IMR-90 (cell line): Measurements from ENCODE around the gene KRT4. TPM values are rescaled to one million over a fixed set of nuclear protein-coding genes. Genes with fewer than 3 reads are reported as not detected.

Experiments
- ATAC-seq: fragments of 200-7000 bp; cut with Tn5 transposase; 2 replicates; pipeline ENCODE4 v1.9.1; 2020; ENCODE audit warnings: low read depth, mild to moderate bottlenecking, moderate library complexity
- BruUV-seq: library from RNA; stranded (reverse); fragments of 400-500 nt; replicated peaks from 2 replicates; lab custom pipeline; 2021; lab: Mats Ljungman, UMichigan
- CTCF ChIA-PET: fragments of 300-600 bp; formaldehyde crosslinking; extraction: SDS; loops from one replicate; lab custom pipeline; 2021; ENCODE audit warnings: antibody characterized with exemption; lab: Yijun Ruan, JAX
- POLR2A ChIA-PET: fragments of 300-600 bp; sonication (Branson Sonifier 250); formaldehyde crosslinking; loops from one replicate; lab custom pipeline; 2022; ENCODE audit warnings: antibody characterized with exemption; ENCODE audit not compliant: unreplicated experiment; lab: Charles Lee
- DNase-seq: peaks from one replicate; pipeline ENCODE4 v3.0.0; 2013
- H2AFZ ChIP-seq: replicated peaks from 2 replicates; pipeline ENCODE3; 2013; ENCODE audit warnings: low read length, mild to moderate bottlenecking; ENCODE audit not compliant: poor library complexity
- H2AK5ac ChIP-seq: 2 replicates; pipeline ENCODE4 v1.6.1; 2013; ENCODE audit warnings: low read depth, low read length, inconsistent platforms
- H2AK9ac ChIP-seq: replicated peaks from 2 replicates; pipeline ENCODE3; 2013; ENCODE audit warnings: mild to moderate bottlenecking, low read depth, low read length, moderate library complexity; ENCODE audit not compliant: poor library complexity
- H2BK120ac ChIP-seq: 2 replicates; pipeline ENCODE4 v1.6.1; 2013; ENCODE audit warnings: low read depth, low read length, inconsistent platforms
- H2BK15ac ChIP-seq: 3 replicates; pipeline ENCODE4 v1.6.1; 2013; ENCODE audit warnings: low read depth, low read length, inconsistent platforms
- H2BK20ac ChIP-seq: 2 replicates; pipeline ENCODE4 v1.6.1; 2013; ENCODE audit warnings: low read depth, mild to moderate bottlenecking, inconsistent platforms, low read length, moderate library complexity
- H2BK5ac ChIP-seq: 2 replicates; pipeline ENCODE4 v1.6.1; 2013; ENCODE audit warnings: mild to moderate bottlenecking, low read depth, low read length, inconsistent platforms; ENCODE audit not compliant: poor library complexity, severe bottlenecking
- H3K14ac ChIP-seq: replicated peaks from 2 replicates; pipeline ENCODE4 v1.6.1; 2013; ENCODE audit warnings: low read depth, low read length, inconsistent platforms
- H3K18ac ChIP-seq: 2 replicates; pipeline ENCODE4 v1.6.1; 2013; ENCODE audit warnings: low read depth, low read length, control low read depth
- H3K23ac ChIP-seq: 2 replicates; pipeline ENCODE4 v1.6.1; 2013; ENCODE audit warnings: low read depth, low read length, inconsistent platforms
- H3K27ac ChIP-seq: 2 replicates; pipeline ENCODE4 v1.5.1; 2013; ENCODE audit warnings: mild to moderate bottlenecking, control low read depth, low read length; ENCODE audit not compliant: insufficient read depth
- H3K27me3 ChIP-seq: 2 replicates; pipeline ENCODE4 v1.6.1; 2013; ENCODE audit warnings: low read length; ENCODE audit not compliant: control insufficient read depth, insufficient read depth
- H3K36me3 ChIP-seq: 2 replicates; pipeline ENCODE4 v1.6.1; 2013; ENCODE audit warnings: low read length, mixed read lengths; ENCODE audit not compliant: control insufficient read depth, insufficient read depth
- H3K4ac ChIP-seq: 2 replicates; pipeline ENCODE4 v1.6.1; 2013; ENCODE audit warnings: low read depth, low read length, inconsistent platforms
- H3K4me1 ChIP-seq: 2 replicates; pipeline ENCODE4 v1.6.1; 2013; ENCODE audit warnings: low read length, mixed read lengths; ENCODE audit not compliant: control insufficient read depth, insufficient read depth
- H3K4me2 ChIP-seq: 2 replicates; pipeline ENCODE4 v1.6.1; 2013; ENCODE audit warnings: low read depth, mild to moderate bottlenecking, control low read depth, low read length, moderate library complexity
- H3K4me3 ChIP-seq: 2 replicates; pipeline ENCODE4 v1.5.1; 2013; ENCODE audit warnings: low read depth, mild to moderate bottlenecking, control low read depth, low read length, moderate library complexity; ENCODE audit not compliant: insufficient read depth
- H3K56ac ChIP-seq: 2 replicates; pipeline ENCODE4 v1.6.1; 2013; ENCODE audit warnings: low read length, inconsistent platforms; ENCODE audit not compliant: insufficient read depth; ENCODE audit errors: extremely low read depth
- H3K79me1 ChIP-seq, 2 experiments: 2 replicates each; pipeline ENCODE4 v1.6.1; 2013; ENCODE audit warnings: low read length in 2 of 2, inconsistent platforms in 1 of 2, low read depth in 1 of 2
- H3K9ac ChIP-seq: 2 replicates; pipeline ENCODE4 v1.6.1; 2013; ENCODE audit warnings: low read depth, low read length, control low read depth
- H3K9me1 ChIP-seq: 2 replicates; pipeline ENCODE4 v1.6.1; 2013; ENCODE audit warnings: low read length, inconsistent platforms; ENCODE audit not compliant: insufficient read depth
- H3K9me3 ChIP-seq: 2 replicates; pipeline ENCODE4 v1.6.1; 2013; ENCODE audit warnings: low read length; ENCODE audit not compliant: control insufficient read depth, insufficient read depth
- H4K20me1 ChIP-seq: 2 replicates; pipeline ENCODE4 v1.6.1; 2013; ENCODE audit warnings: low read length, inconsistent platforms; ENCODE audit not compliant: insufficient read depth
- H4K5ac ChIP-seq: 2 replicates; pipeline ENCODE4 v1.6.1; 2013; ENCODE audit warnings: mild to moderate bottlenecking, low read depth, low read length, control low read depth
- H4K8ac ChIP-seq, 2 experiments: 2 replicates each; pipeline ENCODE4 v1.6.1; 2013; ENCODE audit warnings: low read depth in 2 of 2, low read length in 2 of 2, control low read depth in 1 of 2, inconsistent platforms in 1 of 2
- H4K91ac ChIP-seq: 2 replicates; pipeline ENCODE4 v1.6.1; 2013; ENCODE audit warnings: low read depth, low read length, inconsistent platforms; ENCODE audit not compliant: insufficient read depth
- BHLHE40 ChIP-seq: fragments of 150-350 bp; IDR thresholded peaks from 2 replicates; pipeline ENCODE4 v1.6.1; 2016; ENCODE audit warnings: mild to moderate bottlenecking, low read depth, low read length
- CEBPB ChIP-seq: IDR thresholded peaks from 2 replicates; pipeline ENCODE4 v1.6.1; 2012; ENCODE audit warnings: low read depth, low read length, improper control_type of control experiment
- CHD1 ChIP-seq: IDR thresholded peaks from 2 replicates; pipeline ENCODE4 v1.6.1; 2012; ENCODE audit warnings: low read depth, low read length, improper control_type of control experiment
- FOS ChIP-seq: fragments of 150-350 bp; IDR thresholded peaks from 2 replicates; pipeline ENCODE4 v1.6.1; 2016; ENCODE audit warnings: low read depth, low read length
- MAFK ChIP-seq: IDR thresholded peaks from 2 replicates; pipeline ENCODE4 v1.6.1; 2012; ENCODE audit warnings: low read depth, low read length, improper control_type of control experiment
- MAZ ChIP-seq: IDR thresholded peaks from 2 replicates; pipeline ENCODE4 v1.6.1; 2012; ENCODE audit warnings: low read depth, mild to moderate bottlenecking, low read length, improper control_type of control experiment, moderate library complexity, borderline replicate concordance
- MXI1 ChIP-seq: IDR thresholded peaks from 2 replicates; pipeline ENCODE4 v1.6.1; 2012; ENCODE audit warnings: low read depth, mild to moderate bottlenecking, low read length, moderate library complexity, borderline replicate concordance
- NFE2L2 ChIP-seq: fragments of 150-350 bp; IDR thresholded peaks from 2 replicates; pipeline ENCODE4 v1.6.1; 2016; ENCODE audit warnings: low read depth, mild to moderate bottlenecking, low read length
- POLR2A ChIP-seq: IDR thresholded peaks from 2 replicates; pipeline ENCODE4 v1.6.1; 2012; ENCODE audit warnings: mild to moderate bottlenecking, low read depth, low read length
- RAD21 ChIP-seq: IDR thresholded peaks from 2 replicates; pipeline ENCODE4 v1.6.1; 2012; ENCODE audit warnings: low read length, improper control_type of control experiment
- RCOR1 ChIP-seq: IDR thresholded peaks from 2 replicates; pipeline ENCODE4 v1.6.1; 2012; ENCODE audit warnings: mild to moderate bottlenecking, low read length, improper control_type of control experiment; ENCODE audit not compliant: insufficient replicate concordance
- RFX5 ChIP-seq: IDR thresholded peaks from 2 replicates; pipeline ENCODE4 v1.8.0; 2012; ENCODE audit warnings: low read depth, mild to moderate bottlenecking, low read length, moderate library complexity
- SMC3 ChIP-seq: fragments of 150-350 bp; IDR thresholded peaks from 2 replicates; pipeline ENCODE4 v1.6.1; 2016; ENCODE audit warnings: low read depth, mild to moderate bottlenecking, antibody characterized with exemption, low read length, moderate library complexity
- WGBS, 2 experiments: methylation state at CpG; one replicate each; pipeline versions ENCODE4 v1.1.5 to v1.1.7; 2013; ENCODE audit warnings: missing lambda C conversion rate in 2 of 2; ENCODE audit not compliant: insufficient read length in 1 of 2; ENCODE audit errors: extremely low coverage in 2 of 2; 5-methylcytosine and 5-hydroxymethylcytosine counted together
- dilution Hi-C: fragments of 300-500 bp; cut with HindIII; formaldehyde crosslinking; loops from one replicate; pipeline ENCODE4 v1.14.3; 2018; ENCODE audit warnings: low sequenced_read_pairs; ENCODE audit not compliant: unreplicated experiment
- in situ Hi-C: fragments of 300-500 bp; cut with MboI; formaldehyde crosslinking; loops from 3 replicates; pipeline ENCODE4 v1.14.3; 2019; ENCODE audit warnings: low sequenced_read_pairs, inconsistent platforms, mixed read lengths
- intact Hi-C: fragments of 100-400 bp; cut with micrococcal nuclease; formaldehyde crosslinking; loops from 2 replicates; pipeline ENCODE4 v1.10.0; 2022
- polyA plus RNA-seq, 3 experiments: library from polyadenylated mRNA; depleted of rRNA; stranded (reverse); fragments of >200 nt; gene quantifications; 2 replicates each; pipeline ENCODE4 v1.2.3, GENCODE V29; 2012; ENCODE audit warnings: low replicate concordance in 1 of 3
- total RNA-seq: library from RNA; depleted of rRNA; stranded (reverse); fragments of >200 nt; gene quantifications from 2 replicates; pipeline ENCODE4 v1.2.3, GENCODE V29; 2012
- TF ChIP-seq, protein P1 (sequence below): conservative IDR thresholded peaks from 2 replicates; pipeline ENCODE4 v1.5.1; 2012; ENCODE audit warnings: mild to moderate bottlenecking, low read depth, low read length, improper control_type of control experiment
- TF ChIP-seq, protein P2 (sequence below): fragments of 150-350 bp; IDR thresholded peaks from 2 replicates; pipeline ENCODE4 v1.6.1; 2016; ENCODE audit warnings: low read depth, mild to moderate bottlenecking, low read length, moderate library complexity, borderline replicate concordance
- TF ChIP-seq, protein P3 (sequence below): fragments of 150-350 bp; IDR thresholded peaks from 2 replicates; pipeline ENCODE4 v1.6.1; 2017; ENCODE audit warnings: mild to moderate bottlenecking, antibody characterized with exemption, low read length, low read depth

Gene KRT4
- total and polyA plus RNA-seq, 2 of the 4 experiments (the other 2 are of a cell fraction) = under 0.01 to 0.07 TPM

DNA sequence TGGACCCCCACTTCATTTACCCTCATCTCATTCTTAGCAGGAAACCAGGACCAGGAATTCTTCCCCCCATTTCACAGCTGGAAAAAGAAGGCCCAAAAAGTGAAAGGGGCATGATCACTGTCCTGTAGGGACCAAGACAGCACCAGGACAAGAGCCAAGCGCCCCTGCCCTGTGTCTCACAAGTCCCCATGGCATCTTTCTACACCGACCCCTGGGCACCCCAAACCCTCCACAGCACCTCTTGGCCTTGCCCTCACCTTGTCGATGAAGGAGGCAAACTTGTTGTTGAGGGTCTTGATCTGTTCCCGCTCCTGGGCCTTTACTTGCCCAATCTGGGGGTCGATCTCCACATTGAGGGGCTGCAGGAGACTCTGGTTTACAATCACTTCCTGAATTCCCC lies 37.5 kb downstream of the KRT4 start:
- no peak overlapping the region for H4K91ac ChIP-seq
- H3K4me3 ChIP-seq = no peak overlapping the region
- no peak overlapping the region for H2BK20ac ChIP-seq
- H3K18ac ChIP-seq = no peak overlapping the region
- no peak overlapping the region for H2AK5ac ChIP-seq
- peaks cover 36% of the 10 kb centered on the region for H3K27me3 ChIP-seq
- H4K8ac ChIP-seq = no peak overlapping the region
- H3K4me2 ChIP-seq = no peak overlapping the region
- no peaks in the 10 kb centered on the region for H3K4me1 ChIP-seq
- no peak overlapping the region for H3K4ac ChIP-seq
- H2BK120ac ChIP-seq = no peak overlapping the region
- no peak overlapping the region for H3K56ac ChIP-seq
- no peak overlapping the region for H2AFZ ChIP-seq
- no peaks in the 10 kb centered on the region for H4K20me1 ChIP-seq
- intact Hi-C loops (no loop called here), dilution Hi-C loops (no loop called here), in situ Hi-C loops (no loop called here)
- no peak overlapping the region for H3K23ac ChIP-seq
- H2BK5ac ChIP-seq = no peak overlapping the region
- H3K9ac ChIP-seq = no peak overlapping the region
- ChIA-PET POLR2A (no interaction called here), CTCF (no interaction called here)
- TF ChIP-seq MAFK (no peak), RAD21 (no peak), NFE2L2 (no peak), BHLHE40 (no peak), CEBPB (no peak), RFX5 (no peak), FOS (no peak), POLR2A (no peak), CHD1 (no peak), MXI1 (no peak), SMC3 (no peak), MAZ (no peak), RCOR1 (no peak)
- TF ChIP-seq, protein P1, sequence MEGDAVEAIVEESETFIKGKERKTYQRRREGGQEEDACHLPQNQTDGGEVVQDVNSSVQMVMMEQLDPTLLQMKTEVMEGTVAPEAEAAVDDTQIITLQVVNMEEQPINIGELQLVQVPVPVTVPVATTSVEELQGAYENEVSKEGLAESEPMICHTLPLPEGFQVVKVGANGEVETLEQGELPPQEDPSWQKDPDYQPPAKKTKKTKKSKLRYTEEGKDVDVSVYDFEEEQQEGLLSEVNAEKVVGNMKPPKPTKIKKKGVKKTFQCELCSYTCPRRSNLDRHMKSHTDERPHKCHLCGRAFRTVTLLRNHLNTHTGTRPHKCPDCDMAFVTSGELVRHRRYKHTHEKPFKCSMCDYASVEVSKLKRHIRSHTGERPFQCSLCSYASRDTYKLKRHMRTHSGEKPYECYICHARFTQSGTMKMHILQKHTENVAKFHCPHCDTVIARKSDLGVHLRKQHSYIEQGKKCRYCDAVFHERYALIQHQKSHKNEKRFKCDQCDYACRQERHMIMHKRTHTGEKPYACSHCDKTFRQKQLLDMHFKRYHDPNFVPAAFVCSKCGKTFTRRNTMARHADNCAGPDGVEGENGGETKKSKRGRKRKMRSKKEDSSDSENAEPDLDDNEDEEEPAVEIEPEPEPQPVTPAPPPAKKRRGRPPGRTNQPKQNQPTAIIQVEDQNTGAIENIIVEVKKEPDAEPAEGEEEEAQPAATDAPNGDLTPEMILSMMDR = no peak
- TF ChIP-seq, protein P2, sequence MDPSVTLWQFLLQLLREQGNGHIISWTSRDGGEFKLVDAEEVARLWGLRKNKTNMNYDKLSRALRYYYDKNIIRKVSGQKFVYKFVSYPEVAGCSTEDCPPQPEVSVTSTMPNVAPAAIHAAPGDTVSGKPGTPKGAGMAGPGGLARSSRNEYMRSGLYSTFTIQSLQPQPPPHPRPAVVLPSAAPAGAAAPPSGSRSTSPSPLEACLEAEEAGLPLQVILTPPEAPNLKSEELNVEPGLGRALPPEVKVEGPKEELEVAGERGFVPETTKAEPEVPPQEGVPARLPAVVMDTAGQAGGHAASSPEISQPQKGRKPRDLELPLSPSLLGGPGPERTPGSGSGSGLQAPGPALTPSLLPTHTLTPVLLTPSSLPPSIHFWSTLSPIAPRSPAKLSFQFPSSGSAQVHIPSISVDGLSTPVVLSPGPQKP = no peak
- TF ChIP-seq, protein P3, sequence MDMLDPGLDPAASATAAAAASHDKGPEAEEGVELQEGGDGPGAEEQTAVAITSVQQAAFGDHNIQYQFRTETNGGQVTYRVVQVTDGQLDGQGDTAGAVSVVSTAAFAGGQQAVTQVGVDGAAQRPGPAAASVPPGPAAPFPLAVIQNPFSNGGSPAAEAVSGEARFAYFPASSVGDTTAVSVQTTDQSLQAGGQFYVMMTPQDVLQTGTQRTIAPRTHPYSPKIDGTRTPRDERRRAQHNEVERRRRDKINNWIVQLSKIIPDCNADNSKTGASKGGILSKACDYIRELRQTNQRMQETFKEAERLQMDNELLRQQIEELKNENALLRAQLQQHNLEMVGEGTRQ = no peak
- WGBS, 2 experiments = no CpG with 5 or more reads among the region's 5 CpGs
- H3K14ac ChIP-seq = no peak overlapping the region
- H2AK9ac ChIP-seq = no peak overlapping the region
- no peaks in the 10 kb centered on the region for H3K79me1 ChIP-seq
- ATAC-seq = no peak
- H3K9me3 ChIP-seq = no peaks in the 10 kb centered on the region
- H3K27ac ChIP-seq = no peak overlapping the region
- no TSS peak for BruUV-seq
- H3K36me3 ChIP-seq = no peaks in the 10 kb centered on the region
- no peak overlapping the region for H4K5ac ChIP-seq
- H3K9me1 ChIP-seq = no peaks in the 10 kb centered on the region
- no peak overlapping the region for H2BK15ac ChIP-seq
- no peak for DNase-seq
